Calu3 (cell line): ENCODE results near the gene SERPIND1. TPM values are rescaled to one million over a fixed set of nuclear protein-coding genes. Genes with fewer than 3 reads are reported as not detected.

Experiments used
- BruUV-seq: library from RNA; stranded (reverse); fragments of 400-500 nt; replicated peaks from 2 replicates; lab custom pipeline; 2021; lab: Mats Ljungman, UMichigan
- CTCF ChIA-PET: fragments of 300-600 bp; sonication (Branson Sonifier 250); formaldehyde crosslinking; loops from one replicate; lab custom pipeline; 2022; ENCODE audit warnings: antibody characterized with exemption; lab: Charles Lee
- DNase-seq: peaks from one replicate; pipeline ENCODE4 v3.0.0; 2022
- H3K27ac Mint-ChIP-seq: one replicate; pipeline ENCODE4 v1.8.0; 2022; ENCODE audit warnings: mixed read lengths; ENCODE audit not compliant: unreplicated experiment
- H3K27me3 Mint-ChIP-seq: one replicate; pipeline ENCODE4 v1.8.0; 2022; ENCODE audit warnings: mixed read lengths; ENCODE audit not compliant: unreplicated experiment
- H3K36me3 Mint-ChIP-seq: one replicate; pipeline ENCODE4 v1.8.0; 2022; ENCODE audit warnings: mild to moderate bottlenecking, moderate library complexity, mixed read lengths; ENCODE audit not compliant: insufficient read depth, unreplicated experiment
- H3K4me1 Mint-ChIP-seq: one replicate; pipeline ENCODE4 v1.8.0; 2022; ENCODE audit warnings: mild to moderate bottlenecking, low read depth, mixed read lengths; ENCODE audit not compliant: unreplicated experiment
- H3K4me3 Mint-ChIP-seq: one replicate; pipeline ENCODE4 v1.8.0; 2022; ENCODE audit warnings: mild to moderate bottlenecking, low read depth, moderate library complexity, mixed read lengths; ENCODE audit not compliant: unreplicated experiment
- H3K9me3 Mint-ChIP-seq: one replicate; pipeline ENCODE4 v1.8.0; 2022; ENCODE audit warnings: low read depth, mixed read lengths; ENCODE audit not compliant: unreplicated experiment
- CTCF ChIP-seq: fragments of 200-600 bp; IDR thresholded peaks from one replicate; pipeline ENCODE4 v1.8.0; 2022; ENCODE audit warnings: antibody characterized with exemption; ENCODE audit not compliant: unreplicated experiment
- intact Hi-C: fragments of 100-400 bp; cut with micrococcal nuclease; formaldehyde crosslinking; loops from one replicate; pipeline ENCODE4 v1.10.0; 2022; ENCODE audit not compliant: unreplicated experiment
- total RNA-seq: library from RNA; stranded (reverse); gene quantifications from 2 replicates; pipeline ENCODE4 v1.2.3, GENCODE V29; 2022

The SERPIND1 gene
- total RNA-seq, 1 experiment from 2014 or later: not detected

GRCh38 chr22:20738394-20739089 is 35.4 kb upstream of the SERPIND1 start:
- peaks cover 28% of the 10 kb centered on the region for H3K36me3 Mint-ChIP-seq
- CTCF ChIA-PET: interaction anchor here (0.6 to 0.7 kb wide), 2 partner anchors 26 to 151 kb away, joined by 3 read pairs; no protein-coding TSS in a partner anchor
- H3K4me1 Mint-ChIP-seq: no peaks in the 10 kb centered on the region
- H3K4me3 Mint-ChIP-seq: no peak overlapping the region
- no peak for DNase-seq
- no peak for TF ChIP-seq CTCF
- no peak overlapping the region for H3K27ac Mint-ChIP-seq
- H3K27me3 Mint-ChIP-seq: no peaks in the 10 kb centered on the region
- peaks cover 2% of the 10 kb centered on the region for H3K9me3 Mint-ChIP-seq
- no TSS peak for BruUV-seq
- intact Hi-C loops: no loop called here

- no peak for DNase-seq
- CTCF ChIA-PET: interaction anchor here (0.6 kb wide), 1 partner anchor 165 kb away, joined by 3 read pairs; no protein-coding TSS in a partner anchor
- H3K27ac Mint-ChIP-seq: no peak overlapping the region
- no peaks in the 10 kb centered on the region for H3K27me3 Mint-ChIP-seq
- H3K4me3 Mint-ChIP-seq: no peak overlapping the region
- peaks cover 24% of the 10 kb centered on the region for H3K36me3 Mint-ChIP-seq
- TF ChIP-seq CTCF: no peak
- peaks cover 2% of the 10 kb centered on the region for H3K9me3 Mint-ChIP-seq
- no TSS peak for BruUV-seq
- intact Hi-C loops: loop anchor here (2.0 kb wide), 1 partner anchor 134 kb away; no protein-coding TSS in a partner anchor
- H3K4me1 Mint-ChIP-seq: no peaks in the 10 kb centered on the region
These were observed 33.5 kb upstream of the SERPIND1 start for GRCh38 chr22:20740222-20740951.

GRCh38 chr22:20741008-20741633 is 32.8 kb upstream of the SERPIND1 start:
- intact Hi-C loops: loop anchor here (2.0 kb wide), 1 partner anchor 134 kb away; no protein-coding TSS in a partner anchor
- no peak for DNase-seq
- CTCF ChIA-PET: interaction anchor here (0.6 to 1.7 kb wide), 4 partner anchors 9 to 165 kb away, joined by 3 to 6 read pairs (median 4); no protein-coding TSS in a partner anchor
- no peak for TF ChIP-seq CTCF
- H3K27me3 Mint-ChIP-seq: no peaks in the 10 kb centered on the region
- no peaks in the 10 kb centered on the region for H3K4me1 Mint-ChIP-seq
- peaks cover 2% of the 10 kb centered on the region for H3K9me3 Mint-ChIP-seq
- BruUV-seq: no TSS peak
- peaks cover 24% of the 10 kb centered on the region for H3K36me3 Mint-ChIP-seq
- no peak overlapping the region for H3K27ac Mint-ChIP-seq
- H3K4me3 Mint-ChIP-seq: no peak overlapping the region
